Heart left ventricle (tissue), 16 donors: ENCODE results near the gene TSPAN31. TPM values are rescaled to one million over a fixed set of nuclear protein-coding genes. Genes with fewer than 3 reads are reported as not detected.

Source experiments
- ATAC-seq, 4 donors: fragments of 200-7000 bp; cut with Tn5 transposase; one replicate each; pipeline ENCODE4 v1.9.1; 2020 to 2022; ENCODE audit warnings: moderate library complexity in 4 of 4, mild to moderate bottlenecking in 3 of 4, moderate number of reproducible peaks in 1 of 4
- DNase-seq, 5 donors: peaks; one replicate each; pipeline ENCODE4 v3.0.0-alpha.2; 2020
- H3K27ac ChIP-seq, 12 donors: fragments of 200-600 bp; sonication (generic) in 4 of 12; one replicate each; pipeline versions ENCODE4 v1.5.0 to v1.8.0; 2016 to 2022; ENCODE audit warnings: mild to moderate bottlenecking in 2 of 12
- H3K27me3 ChIP-seq, 9 donors: fragments of 200-600 bp; sonication (generic) in 2 of 9; one replicate each; pipeline versions ENCODE4 v1.5.1 to v1.8.0; 2016 to 2022; ENCODE audit warnings: mild to moderate bottlenecking in 3 of 9
- H3K36me3 ChIP-seq, 9 donors: fragments of 200-600 bp; sonication (generic) in 2 of 9; one replicate each; pipeline versions ENCODE4 v1.5.0 to v1.8.0; 2018 to 2022; ENCODE audit warnings: mild to moderate bottlenecking in 2 of 9
- H3K4me1 ChIP-seq, 12 donors: fragments of 200-600 bp; sonication (generic) in 4 of 12; one replicate each; pipeline versions ENCODE4 v1.5.0 to v1.8.0; 2016 to 2022; ENCODE audit warnings: mild to moderate bottlenecking in 3 of 12
- H3K4me3 ChIP-seq, 12 donors: fragments of 200-600 bp; sonication (generic) in 4 of 12; one replicate each; pipeline versions ENCODE4 v1.5.0 to v1.8.0; 2017 to 2022; ENCODE audit warnings: mild to moderate bottlenecking in 9 of 12, moderate library complexity in 4 of 12
- H3K9me3 ChIP-seq, 12 donors: fragments of 200-600 bp; sonication (generic) in 4 of 12; one replicate each; pipeline versions ENCODE4 v1.5.0 to v1.8.0; 2016 to 2022; ENCODE audit warnings: mild to moderate bottlenecking in 1 of 12
- POLR2A ChIP-seq, 2 donors: fragments of 450-650 bp; IDR thresholded peaks; one replicate each; pipeline ENCODE4 v1.6.1; 2017; ENCODE audit warnings: antibody characterized with exemption in 2 of 2, mild to moderate bottlenecking in 2 of 2, moderate library complexity in 2 of 2
- WGBS, 4 donors: extraction: QIAGEN DNeasy Blood & Tissue Kit in 2 of 4; methylation state at CpG; one replicate each; pipeline versions ENCODE4 v1.1.5 to v1.1.7; 2013 to 2018; 5-methylcytosine and 5-hydroxymethylcytosine counted together
- intact Hi-C, 10 donors: fragments of 100-400 bp; cut with DNase I; formaldehyde crosslinking; loops; one replicate each; pipeline versions ENCODE4 v1.11.1 to v1.14.2; 2022
- polyA plus RNA-seq, 2 donors: library from polyadenylated mRNA; stranded (reverse); fragments of 200-250 nt; gene quantifications; one replicate each; pipeline ENCODE4 v1.2.3, GENCODE V29; 2013
- total RNA-seq, 9 donors: library from RNA; depleted of rRNA in 2 of 9; stranded (reverse); fragments of >200 nt in 2 of 9; fragmentation: NEBNext Ultra II Directional in 3 of 9; extraction: Animal tissue kit (Norgen Biotek cat#: 25700) in 3 of 9; gene quantifications; one replicate each; pipeline versions ENCODE4 v1.1.0 to v1.2.4, GENCODE V29; 2016 to 2023
- TF ChIP-seq, protein P1 (sequence below), 12 donors: fragments of 200-600 bp; sonication (generic) in 4 of 12; IDR thresholded peaks; one replicate each; pipeline versions ENCODE4 v1.5.0 to v1.8.0; 2018 to 2022; ENCODE audit warnings: antibody characterized with exemption in 12 of 12, mild to moderate bottlenecking in 5 of 12
- donor health status: ischemic (EF 13 %, LVEDD 7.1; RV severe dilation, severe dysfunction).
- donor health status: healthy with polysubstance abuse.
- donor health status: DM: no; HTN: yes; CAD: no.
- donor health status: DM: no; HTN: no; CAD: no.
- donor health status: ischemic (EF 25% LVEDD 6.9; RV normal size, moderate dysfunction).
- donor health status: ischemic (EF 25% LVEDD 5.7; RV mildly dilated, moderate dysfunction).
- donor health status: healthy.
- donor health status: DM: yes; HTN: yes; CAD: no.
- donor health status: ischemic (EF 35%, LVEDD 5.7; RV mildly dilated, moderate dysfunction).
- donor health status: nonischemic (EF 11% LVEDD 7.7; RV severe dilation, severe dysfunction).
- donor health status: DM: yes; HTN: yes; CAD: no.
- donor health status: PGD.
- donor health status: ischemic (EF 29% LVEDD 5.4; RV normal size, mild dysfunction).
- donor health status: nonischemic (EF 23%, LVEDD 6.1; RV moderate dilation, normal function).

The TSPAN31 gene
- total and polyA plus RNA-seq, 11 donors = 27.2 to 59.3 (median 31.4) TPM

DNA sequence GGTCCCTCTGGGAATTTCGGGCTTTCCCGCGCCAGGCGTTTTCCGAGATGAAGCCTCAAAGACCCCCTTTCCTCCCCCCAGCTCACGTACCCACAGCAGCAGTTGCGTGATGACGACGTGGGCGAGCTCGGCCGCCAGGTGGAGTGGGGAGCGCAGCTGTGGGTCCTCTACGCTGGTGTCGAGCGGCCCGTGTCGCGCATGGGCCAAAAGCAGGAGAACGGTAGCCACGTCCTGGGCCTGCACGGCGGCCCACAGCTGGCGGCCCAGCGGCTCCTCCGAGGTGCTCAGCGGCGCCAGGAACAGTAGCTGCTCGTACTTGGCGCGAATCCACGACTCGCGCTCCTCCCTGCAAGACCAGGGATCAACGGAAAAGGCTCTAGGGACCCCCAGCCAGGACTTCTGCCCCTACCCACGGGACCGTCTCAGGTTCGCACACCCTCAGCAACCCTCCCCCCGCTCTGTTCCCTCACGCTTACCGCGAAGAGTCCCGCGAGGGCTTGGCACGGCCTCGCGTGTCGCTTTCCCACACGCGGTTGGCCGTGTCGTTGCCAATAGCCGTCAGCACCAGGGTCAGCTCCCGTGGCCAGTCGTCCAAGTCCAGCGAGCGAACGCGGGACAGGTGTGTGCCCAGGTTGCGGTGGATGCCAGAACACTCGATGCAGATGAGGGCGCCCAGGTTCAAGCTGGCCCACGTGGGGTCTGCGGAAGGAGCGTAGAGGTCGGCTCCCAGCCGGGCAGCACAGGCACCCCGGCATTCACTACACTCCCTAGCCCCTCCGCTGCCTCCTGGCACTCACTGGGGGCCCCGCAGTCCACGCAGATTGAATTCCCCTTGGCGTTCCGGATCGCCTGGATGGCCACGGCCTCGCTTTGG lies 17.7 kb upstream of the TSPAN31 start:
- H3K4me3 ChIP-seq = peak overlapping the region; percentile 29 to 71 (median 62)
- peaks cover 0 to 29% (median 9%) of the 10 kb centered on the region in 12 donors for H3K4me1 ChIP-seq
- DNase-seq (peak; percentile 51 to 81 (median 61)), ATAC-seq (peak; percentile 24 to 50 (median 40))
- WGBS, 4 donors = 24 to 25% (median 25%) methylated on average over 69 to 76 of the region's 76 CpGs
- H3K27me3 ChIP-seq = peaks cover 0 to 20% (median 0%) of the 10 kb centered on the region in 9 donors
- TF ChIP-seq, protein P1, sequence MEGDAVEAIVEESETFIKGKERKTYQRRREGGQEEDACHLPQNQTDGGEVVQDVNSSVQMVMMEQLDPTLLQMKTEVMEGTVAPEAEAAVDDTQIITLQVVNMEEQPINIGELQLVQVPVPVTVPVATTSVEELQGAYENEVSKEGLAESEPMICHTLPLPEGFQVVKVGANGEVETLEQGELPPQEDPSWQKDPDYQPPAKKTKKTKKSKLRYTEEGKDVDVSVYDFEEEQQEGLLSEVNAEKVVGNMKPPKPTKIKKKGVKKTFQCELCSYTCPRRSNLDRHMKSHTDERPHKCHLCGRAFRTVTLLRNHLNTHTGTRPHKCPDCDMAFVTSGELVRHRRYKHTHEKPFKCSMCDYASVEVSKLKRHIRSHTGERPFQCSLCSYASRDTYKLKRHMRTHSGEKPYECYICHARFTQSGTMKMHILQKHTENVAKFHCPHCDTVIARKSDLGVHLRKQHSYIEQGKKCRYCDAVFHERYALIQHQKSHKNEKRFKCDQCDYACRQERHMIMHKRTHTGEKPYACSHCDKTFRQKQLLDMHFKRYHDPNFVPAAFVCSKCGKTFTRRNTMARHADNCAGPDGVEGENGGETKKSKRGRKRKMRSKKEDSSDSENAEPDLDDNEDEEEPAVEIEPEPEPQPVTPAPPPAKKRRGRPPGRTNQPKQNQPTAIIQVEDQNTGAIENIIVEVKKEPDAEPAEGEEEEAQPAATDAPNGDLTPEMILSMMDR (IDR thresholded peaks at IDR 0.05) = peak in 10 of 12 donors; percentile 8 to 56 (median 42)
- TF ChIP-seq POLR2A (IDR thresholded peaks at IDR 0.05) = no peak
- H3K36me3 ChIP-seq = peaks cover 0 to 48% (median 0%) of the 10 kb centered on the region in 9 donors
- peak overlapping the region in 11 of 12 donors; percentile 7 to 76 (median 67) for H3K27ac ChIP-seq
- H3K9me3 ChIP-seq = no peaks in the 10 kb centered on the region
- intact Hi-C loops = no loop called here

- H3K27ac ChIP-seq = peak overlapping the region in 6 of 12 donors; percentile 42 to 74 (median 71)
- H3K9me3 ChIP-seq = no peaks in the 10 kb centered on the region
- intact Hi-C loops = no loop called here
- peaks cover 0 to 56% (median 0%) of the 10 kb centered on the region in 9 donors for H3K36me3 ChIP-seq
- ATAC-seq (peak in 1 of 4 donors; percentile 1), DNase-seq (peak in 2 of 5 donors; percentile 14 to 21)
- TF ChIP-seq, protein P1 (IDR thresholded peaks at IDR 0.05) = no peak
- no peak for TF ChIP-seq POLR2A (IDR thresholded peaks at IDR 0.05)
- peak overlapping the region in 1 of 12 donors; percentile 70 for H3K4me3 ChIP-seq
- peaks cover 0 to 20% (median 0%) of the 10 kb centered on the region in 9 donors for H3K27me3 ChIP-seq
- H3K4me1 ChIP-seq = peaks cover 0 to 29% (median 9%) of the 10 kb centered on the region in 12 donors
- 50 to 60% (median 52%) methylated on average over 21 of the region's 21 CpGs for WGBS, 4 donors
Measured at GRCh38 chr12:57727758-57728395, 17.0 kb upstream of the TSPAN31 start.

DNA sequence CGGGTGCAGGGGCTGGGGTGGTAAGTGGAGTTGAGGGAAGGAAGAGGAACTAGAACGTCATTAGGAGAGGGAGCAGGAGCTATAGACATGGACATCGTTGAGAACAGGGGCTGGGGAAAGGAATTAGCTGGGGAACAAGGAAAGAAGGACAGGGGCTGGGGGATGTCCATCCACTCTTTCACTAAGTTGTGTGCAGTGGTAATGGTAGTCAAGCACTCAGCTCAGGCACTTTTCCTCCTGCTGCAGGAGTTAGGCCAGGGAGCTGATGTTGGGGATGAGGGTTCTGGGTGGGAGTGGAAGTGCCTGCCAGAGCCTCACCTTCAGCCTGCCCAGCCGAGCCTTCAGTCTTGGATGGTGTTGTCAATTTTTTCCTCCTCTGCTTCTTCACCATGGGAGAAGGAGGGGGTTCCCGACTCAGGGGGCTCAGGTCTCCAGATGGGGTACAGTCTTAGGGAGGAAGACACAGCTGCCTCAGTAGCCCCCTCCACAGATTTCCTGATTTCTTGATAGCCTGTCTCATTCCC lies 15.5 kb upstream of the TSPAN31 start:
- H3K27ac ChIP-seq = no peak overlapping the region
- DNase-seq (no peak), ATAC-seq (no peak)
- 41 to 56% (median 46%) methylated on average over 5 of the region's 5 CpGs for WGBS, 4 donors
- H3K27me3 ChIP-seq = peaks cover 0 to 30% (median 6%) of the 10 kb centered on the region in 9 donors
- peaks cover 0 to 29% (median 9%) of the 10 kb centered on the region in 12 donors for H3K4me1 ChIP-seq
- no peak overlapping the region for H3K4me3 ChIP-seq
- TF ChIP-seq, protein P1 (IDR thresholded peaks at IDR 0.05) = no peak
- TF ChIP-seq POLR2A (IDR thresholded peaks at IDR 0.05) = no peak
- H3K9me3 ChIP-seq = no peaks in the 10 kb centered on the region
- H3K36me3 ChIP-seq = peaks cover 0 to 71% (median 0%) of the 10 kb centered on the region in 9 donors
- intact Hi-C loops = no loop called here
